ENCODE data around the gene SLCO3A1.

The SLCO3A1 gene

DNA sequence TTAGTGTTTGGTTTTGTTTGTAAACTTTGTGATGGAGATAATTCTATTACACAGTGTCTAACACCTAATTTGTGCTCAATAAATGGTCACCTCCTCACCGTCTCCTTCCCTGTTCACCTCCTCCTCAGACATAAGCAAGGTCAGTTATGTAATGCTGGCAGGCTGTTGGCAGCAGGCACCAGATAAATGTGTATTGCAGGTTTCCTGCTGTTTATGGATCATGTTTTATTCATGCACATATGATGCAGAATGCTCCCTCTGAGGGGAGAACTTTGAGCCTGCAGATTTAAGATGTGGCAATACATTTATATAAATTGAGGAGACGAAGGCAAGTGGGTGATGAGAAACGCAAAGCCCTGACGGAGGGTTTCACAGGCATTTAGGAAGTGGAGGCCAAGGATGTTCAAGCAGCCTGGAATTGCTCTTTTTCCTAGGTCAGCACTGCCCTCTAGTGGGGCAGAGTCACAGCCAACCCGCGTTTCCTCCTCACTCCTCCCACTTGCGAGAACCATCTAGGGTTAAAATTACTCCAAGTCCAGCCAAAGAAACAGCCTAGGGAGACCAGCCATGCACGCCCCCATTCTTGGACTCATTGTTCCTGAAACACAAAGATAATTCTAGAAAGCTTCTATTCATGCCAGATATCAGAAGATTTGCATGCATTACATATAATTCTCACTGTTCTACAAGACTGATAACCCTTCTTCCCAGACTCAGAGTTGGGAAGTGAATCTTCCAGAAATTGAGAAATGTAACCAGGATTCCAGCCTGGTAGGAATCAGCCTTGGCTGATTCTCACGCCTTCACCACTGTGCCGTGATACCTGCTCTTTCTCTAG, 228.7 kb downstream of the SLCO3A1 start:
- Histone ChIP-seq H3K27me3 (ENCODE audit: control insufficient read depth in 5 of 5, insufficient read depth in 4 of 5, low read length in 5 of 5) (no peaks in the 10 kb centered on the region), H3K9ac (ENCODE audit: low read length in 5 of 5) (no peak overlapping the region), H3K4me1 (ENCODE audit: control insufficient read depth in 5 of 5, insufficient read depth in 5 of 5, low read length in 5 of 5) (peaks cover 0 to 11% (median 7%) of the 10 kb centered on the region in 5 donors), H3K36me3 (ENCODE audit: control insufficient read depth in 5 of 5, insufficient read depth in 5 of 5, low read length in 5 of 5) (no peaks in the 10 kb centered on the region), H3K9me3 (ENCODE audit: control insufficient read depth in 5 of 5, low read length in 5 of 5) (no peaks in the 10 kb centered on the region), H3K4me3 (ENCODE audit: low read depth in 1 of 5, low read length in 5 of 5) (no peak overlapping the region), H3K27ac (ENCODE audit: low read depth, low read length) (no peak overlapping the region)

DNA sequence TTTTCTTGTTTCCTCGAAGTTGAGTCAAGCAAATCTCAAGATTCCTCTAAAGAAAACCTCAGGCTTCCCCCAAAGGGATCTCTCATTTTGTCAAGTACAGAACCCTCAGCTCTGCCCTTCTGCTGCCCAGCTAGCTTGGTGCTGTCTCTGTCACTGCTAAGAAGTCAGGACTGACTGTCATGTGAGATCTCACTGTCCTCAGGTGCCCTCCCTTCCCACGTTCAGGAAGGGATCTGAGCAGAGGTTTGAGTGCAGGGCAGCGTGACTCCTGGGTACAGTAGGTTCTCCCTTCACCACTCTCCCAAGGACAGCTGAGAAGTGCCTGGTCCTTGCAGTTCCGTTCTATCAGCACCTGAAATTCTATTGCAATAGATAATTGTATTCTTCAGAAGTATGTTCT, 229.7 kb downstream of the SLCO3A1 start:
- H3K9ac ChIP-seq (ENCODE audit: low read length in 5 of 5), result no peak overlapping the region
- no peak overlapping the region for H3K4me3 ChIP-seq (ENCODE audit: low read depth in 1 of 5, low read length in 5 of 5)
- no peaks in the 10 kb centered on the region for H3K27me3 ChIP-seq (ENCODE audit: control insufficient read depth in 5 of 5, insufficient read depth in 4 of 5, low read length in 5 of 5)
- H3K36me3 ChIP-seq (ENCODE audit: control insufficient read depth in 5 of 5, insufficient read depth in 5 of 5, low read length in 5 of 5), result no peaks in the 10 kb centered on the region
- H3K27ac ChIP-seq (ENCODE audit: low read depth, low read length), result no peak overlapping the region
- H3K4me1 ChIP-seq (ENCODE audit: control insufficient read depth in 5 of 5, insufficient read depth in 5 of 5, low read length in 5 of 5), result peaks cover 0 to 10% (median 7%) of the 10 kb centered on the region in 5 donors
- no peaks in the 10 kb centered on the region for H3K9me3 ChIP-seq (ENCODE audit: control insufficient read depth in 5 of 5, low read length in 5 of 5)

DNA sequence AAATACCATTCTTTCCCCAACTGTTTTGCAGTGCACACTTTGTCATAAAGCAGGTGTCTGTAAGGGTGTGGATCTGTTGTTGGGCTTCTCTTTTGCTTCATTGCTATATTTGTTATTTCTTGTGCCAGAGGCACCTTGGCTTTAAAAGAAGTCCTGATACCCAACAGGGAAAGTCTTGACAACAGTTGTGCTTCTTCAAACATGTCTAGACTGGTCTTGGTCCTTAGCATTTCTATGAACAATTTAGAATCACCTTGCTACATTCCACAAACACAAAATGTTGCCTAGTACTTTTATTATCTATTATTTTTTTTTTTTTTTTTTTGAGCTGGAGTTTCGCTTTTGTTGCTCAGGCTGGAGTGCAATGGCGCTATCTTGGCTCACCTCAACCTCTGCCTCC, 233.7 kb downstream of the SLCO3A1 start:
- no peak overlapping the region for H3K27ac ChIP-seq (ENCODE audit: low read depth, low read length)

DNA sequence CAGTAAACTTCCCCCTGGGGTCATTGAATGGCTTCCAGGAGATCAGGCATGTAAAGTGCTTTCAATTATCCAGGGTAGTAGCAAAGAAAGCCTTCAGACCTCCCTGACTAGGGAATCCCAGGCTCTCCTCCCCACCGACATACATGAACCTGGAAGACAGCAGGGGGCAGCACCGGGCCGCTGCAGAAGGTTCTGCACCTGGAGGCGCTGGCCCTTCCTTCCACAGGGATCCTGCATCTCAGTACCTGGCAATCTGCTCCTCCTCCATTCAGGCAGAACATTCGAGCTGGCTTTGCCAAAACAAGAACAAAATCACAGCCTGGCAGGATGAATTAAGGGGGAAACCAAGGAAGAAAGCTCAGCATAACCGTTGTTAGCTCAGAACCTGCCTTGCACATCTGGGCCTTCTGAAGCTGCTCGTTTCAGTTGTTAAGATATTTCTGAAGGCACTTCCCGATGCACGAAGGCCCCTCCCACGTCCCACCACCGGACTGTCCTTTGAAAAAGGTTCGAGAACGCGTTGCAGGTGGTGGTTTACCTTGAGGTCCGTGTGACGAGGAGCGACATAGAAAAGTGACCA, 237.7 kb downstream of the SLCO3A1 start:
- Histone ChIP-seq H3K27ac (ENCODE audit: low read depth, low read length) (no peak overlapping the region), H3K4me1 (ENCODE audit: control insufficient read depth in 5 of 5, insufficient read depth in 5 of 5, low read length in 5 of 5) (peaks cover 0 to 13% (median 0%) of the 10 kb centered on the region in 5 donors), H3K27me3 (ENCODE audit: control insufficient read depth in 5 of 5, insufficient read depth in 4 of 5, low read length in 5 of 5) (no peaks in the 10 kb centered on the region), H3K4me3 (ENCODE audit: low read depth in 1 of 5, low read length in 5 of 5) (no peak overlapping the region), H3K9me3 (ENCODE audit: control insufficient read depth in 5 of 5, low read length in 5 of 5) (no peaks in the 10 kb centered on the region), H3K36me3 (ENCODE audit: control insufficient read depth in 5 of 5, insufficient read depth in 5 of 5, low read length in 5 of 5) (peaks cover 0 to 10% (median 5%) of the 10 kb centered on the region in 5 donors), H3K9ac (ENCODE audit: low read length in 5 of 5) (no peak overlapping the region)

More for the DNA sequence above, 233.7 kb downstream of the SLCO3A1 start:
- Histone ChIP-seq H3K4me3 (ENCODE audit: low read depth in 1 of 5, low read length in 5 of 5) (no peak overlapping the region), H3K9me3 (ENCODE audit: control insufficient read depth in 5 of 5, low read length in 5 of 5) (no peaks in the 10 kb centered on the region), H3K9ac (ENCODE audit: low read length in 5 of 5) (no peak overlapping the region), H3K4me1 (ENCODE audit: control insufficient read depth in 5 of 5, insufficient read depth in 5 of 5, low read length in 5 of 5) (peaks cover 0 to 10% (median 4%) of the 10 kb centered on the region in 5 donors), H3K27me3 (ENCODE audit: control insufficient read depth in 5 of 5, insufficient read depth in 4 of 5, low read length in 5 of 5) (no peaks in the 10 kb centered on the region), H3K36me3 (ENCODE audit: control insufficient read depth in 5 of 5, insufficient read depth in 5 of 5, low read length in 5 of 5) (no peaks in the 10 kb centered on the region)

DNA sequence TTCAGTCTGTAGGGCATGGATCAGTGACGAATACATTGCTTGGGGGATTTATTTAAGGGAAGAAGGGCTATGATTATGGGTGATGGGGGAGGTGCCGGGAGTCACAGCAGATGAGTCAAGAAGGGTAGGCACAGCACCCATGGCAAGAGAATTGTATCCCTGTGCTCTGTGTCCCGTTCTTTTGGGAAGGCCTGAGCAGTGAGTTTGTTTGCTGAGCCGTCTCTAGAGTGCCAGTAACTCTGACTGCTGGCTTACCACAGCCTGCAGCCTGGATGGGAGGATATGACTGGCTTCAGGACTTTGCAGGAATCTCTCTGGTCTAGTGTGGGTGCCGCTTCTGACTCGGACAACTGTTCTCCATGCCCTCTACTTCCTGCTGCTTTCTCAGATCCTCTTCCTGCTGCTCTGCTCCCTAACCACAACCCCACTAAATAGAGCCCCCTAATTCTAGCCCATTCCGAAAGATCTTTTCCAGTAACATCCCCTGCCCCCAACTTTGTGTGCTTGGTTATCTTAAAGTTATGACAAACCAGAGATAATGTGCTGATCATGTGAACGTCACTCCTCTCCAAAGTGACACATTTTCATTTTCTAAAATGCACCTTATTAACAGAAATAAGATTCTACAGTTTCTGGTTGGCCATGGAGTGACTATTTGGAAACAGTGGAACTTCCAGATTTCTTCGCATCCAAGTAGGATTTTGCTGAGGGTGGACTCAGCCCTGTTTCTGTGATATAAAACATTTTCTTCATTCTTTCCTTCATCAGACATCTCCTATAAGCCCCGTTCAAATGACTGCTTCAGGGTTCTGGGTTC, 239.0 kb downstream of the SLCO3A1 start:
- no peak overlapping the region for H3K9ac ChIP-seq (ENCODE audit: low read length in 5 of 5)
- H3K27ac ChIP-seq (ENCODE audit: low read depth, low read length), result no peak overlapping the region
- H3K27me3 ChIP-seq (ENCODE audit: control insufficient read depth in 5 of 5, insufficient read depth in 4 of 5, low read length in 5 of 5), result peaks cover 0 to 3% (median 0%) of the 10 kb centered on the region in 5 donors
- H3K4me1 ChIP-seq (ENCODE audit: control insufficient read depth in 5 of 5, insufficient read depth in 5 of 5, low read length in 5 of 5), result peaks cover 0 to 13% (median 4%) of the 10 kb centered on the region in 5 donors
- peaks cover 0 to 12% (median 5%) of the 10 kb centered on the region in 5 donors for H3K36me3 ChIP-seq (ENCODE audit: control insufficient read depth in 5 of 5, insufficient read depth in 5 of 5, low read length in 5 of 5)
- H3K9me3 ChIP-seq (ENCODE audit: control insufficient read depth in 5 of 5, low read length in 5 of 5), result no peaks in the 10 kb centered on the region
- no peak overlapping the region for H3K4me3 ChIP-seq (ENCODE audit: low read depth in 1 of 5, low read length in 5 of 5)

DNA sequence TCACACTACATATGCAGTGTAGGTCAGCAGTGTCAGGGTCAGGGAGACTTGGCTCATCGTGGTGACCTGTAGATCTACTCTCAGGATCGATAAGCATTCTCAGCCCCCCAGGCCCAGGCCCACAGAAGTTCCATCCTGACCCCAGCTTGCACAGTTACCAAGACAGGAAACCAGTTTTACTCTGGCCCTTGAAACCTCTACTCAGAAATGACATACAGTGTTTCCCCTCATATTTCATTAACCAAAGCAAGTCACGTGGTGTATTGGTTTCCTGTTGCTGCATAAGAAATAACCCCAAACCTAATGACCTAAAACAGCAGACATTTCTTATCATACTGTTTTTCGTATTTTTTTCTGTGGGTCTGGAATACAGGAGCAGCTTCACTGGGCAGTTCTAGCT, 242.2 kb downstream of the SLCO3A1 start:
- H3K27me3 ChIP-seq (ENCODE audit: control insufficient read depth in 5 of 5, insufficient read depth in 4 of 5, low read length in 5 of 5), result peaks cover 0 to 3% (median 0%) of the 10 kb centered on the region in 5 donors
- H3K4me3 ChIP-seq (ENCODE audit: low read depth in 1 of 5, low read length in 5 of 5), result no peak overlapping the region
- H3K27ac ChIP-seq (ENCODE audit: low read depth, low read length), result no peak overlapping the region
- H3K9ac ChIP-seq (ENCODE audit: low read length in 5 of 5), result no peak overlapping the region
- H3K36me3 ChIP-seq (ENCODE audit: control insufficient read depth in 5 of 5, insufficient read depth in 5 of 5, low read length in 5 of 5), result peaks cover 0 to 12% (median 5%) of the 10 kb centered on the region in 5 donors
- peaks cover 0 to 13% (median 4%) of the 10 kb centered on the region in 5 donors for H3K4me1 ChIP-seq (ENCODE audit: control insufficient read depth in 5 of 5, insufficient read depth in 5 of 5, low read length in 5 of 5)
- H3K9me3 ChIP-seq (ENCODE audit: control insufficient read depth in 5 of 5, low read length in 5 of 5), result no peaks in the 10 kb centered on the region

DNA sequence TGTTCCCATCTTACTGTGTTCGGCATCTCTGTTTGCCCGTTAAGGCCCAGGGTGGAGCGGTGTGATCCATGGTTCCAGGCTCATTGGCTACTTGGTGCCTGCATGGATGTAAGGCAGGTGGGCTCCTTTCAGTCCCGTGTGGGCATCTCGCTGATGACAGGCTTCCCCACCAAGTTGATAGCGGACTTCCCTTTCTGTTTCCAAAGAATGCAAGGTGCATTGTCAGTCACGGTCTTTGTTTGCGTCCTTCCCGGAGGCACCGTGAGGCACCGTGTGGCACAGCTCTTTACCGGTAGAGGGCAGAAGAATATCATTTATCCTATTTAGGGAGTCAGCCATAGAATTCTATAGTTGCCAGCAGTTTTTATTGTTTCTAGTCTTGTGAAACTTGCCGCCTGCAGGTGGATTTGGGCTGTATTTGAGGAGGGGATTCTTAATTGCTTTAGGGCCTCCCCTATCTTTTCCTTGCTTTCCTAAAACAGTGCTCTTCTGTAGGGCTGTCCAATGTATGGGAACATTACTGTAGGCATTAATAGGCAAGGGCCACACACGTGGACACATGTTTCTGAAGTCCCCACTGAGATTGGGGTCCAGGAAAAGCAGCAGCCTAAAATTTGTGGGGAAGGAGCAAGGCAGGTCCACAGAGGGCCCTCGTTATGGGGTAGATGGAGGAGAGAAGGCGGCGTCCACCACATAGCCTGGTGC, 244.1 kb downstream of the SLCO3A1 start:
- Histone ChIP-seq H3K4me3 (ENCODE audit: low read depth in 1 of 5, low read length in 5 of 5) (no peak overlapping the region), H3K27me3 (ENCODE audit: control insufficient read depth in 5 of 5, insufficient read depth in 4 of 5, low read length in 5 of 5) (peaks cover 0 to 3% (median 0%) of the 10 kb centered on the region in 5 donors), H3K9ac (ENCODE audit: low read length in 5 of 5) (no peak overlapping the region)

DNA sequence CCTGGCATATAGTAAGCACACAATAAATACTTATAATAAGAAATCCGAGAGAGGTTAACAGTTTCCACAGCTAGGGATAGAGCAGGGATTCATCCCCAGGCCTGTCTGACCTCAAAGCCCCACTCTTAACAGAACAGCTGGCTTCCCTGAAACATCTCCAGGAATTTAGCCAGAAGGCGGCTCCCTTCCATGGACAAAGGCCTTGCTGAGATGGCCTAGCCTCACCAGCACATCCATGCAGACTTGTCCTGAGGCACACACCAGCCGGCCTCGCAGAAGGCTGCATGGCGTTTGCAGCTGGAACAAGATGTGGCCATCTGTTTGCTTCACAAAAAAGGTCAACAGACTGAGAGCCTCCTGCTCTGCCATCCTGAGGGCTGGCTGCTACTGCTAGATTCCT, 245.4 kb downstream of the SLCO3A1 start:
- H3K9me3 ChIP-seq (ENCODE audit: control insufficient read depth in 5 of 5, low read length in 5 of 5), result no peaks in the 10 kb centered on the region
- peaks cover 0 to 12% (median 5%) of the 10 kb centered on the region in 5 donors for H3K36me3 ChIP-seq (ENCODE audit: control insufficient read depth in 5 of 5, insufficient read depth in 5 of 5, low read length in 5 of 5)
- H3K27me3 ChIP-seq (ENCODE audit: control insufficient read depth in 5 of 5, insufficient read depth in 4 of 5, low read length in 5 of 5), result peaks cover 0 to 3% (median 0%) of the 10 kb centered on the region in 5 donors
- H3K4me1 ChIP-seq (ENCODE audit: control insufficient read depth in 5 of 5, insufficient read depth in 5 of 5, low read length in 5 of 5), result peaks cover 0 to 6% (median 4%) of the 10 kb centered on the region in 5 donors
- H3K4me3 ChIP-seq (ENCODE audit: low read depth in 1 of 5, low read length in 5 of 5), result no peak overlapping the region
- no peak overlapping the region for H3K27ac ChIP-seq (ENCODE audit: low read depth, low read length)
- no peak overlapping the region for H3K9ac ChIP-seq (ENCODE audit: low read length in 5 of 5)

More for the DNA sequence above, 244.1 kb downstream of the SLCO3A1 start:
- H3K27ac ChIP-seq (ENCODE audit: low read depth, low read length), result no peak overlapping the region
- no peaks in the 10 kb centered on the region for H3K9me3 ChIP-seq (ENCODE audit: control insufficient read depth in 5 of 5, low read length in 5 of 5)
- H3K36me3 ChIP-seq (ENCODE audit: control insufficient read depth in 5 of 5, insufficient read depth in 5 of 5, low read length in 5 of 5), result peaks cover 0 to 12% (median 5%) of the 10 kb centered on the region in 5 donors
- peaks cover 0 to 6% (median 4%) of the 10 kb centered on the region in 5 donors for H3K4me1 ChIP-seq (ENCODE audit: control insufficient read depth in 5 of 5, insufficient read depth in 5 of 5, low read length in 5 of 5)

DNA sequence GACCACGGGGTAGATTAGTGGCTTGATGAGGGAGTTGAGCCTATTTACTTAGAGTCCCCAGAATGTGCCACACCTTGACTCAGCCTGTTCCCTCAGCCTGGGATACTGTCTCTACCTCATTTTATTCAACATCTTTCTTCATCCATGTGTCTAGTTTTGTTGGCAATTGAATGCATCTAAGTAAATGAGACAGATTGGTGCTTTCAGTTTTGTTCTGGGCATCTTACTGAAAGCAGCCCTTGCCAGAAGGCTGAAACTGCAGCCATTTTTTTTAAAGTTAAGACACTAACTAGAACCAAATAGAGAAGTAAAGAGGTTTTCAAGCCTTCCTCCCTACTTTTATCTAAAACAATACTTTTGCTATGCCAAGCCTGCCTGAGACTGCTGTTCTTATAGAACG, 246.8 kb downstream of the SLCO3A1 start:
- no peak overlapping the region for H3K4me3 ChIP-seq (ENCODE audit: low read depth in 1 of 5, low read length in 5 of 5)
- peaks cover 0 to 15% (median 3%) of the 10 kb centered on the region in 5 donors for H3K36me3 ChIP-seq (ENCODE audit: control insufficient read depth in 5 of 5, insufficient read depth in 5 of 5, low read length in 5 of 5)
- peaks cover 0 to 3% (median 0%) of the 10 kb centered on the region in 5 donors for H3K27me3 ChIP-seq (ENCODE audit: control insufficient read depth in 5 of 5, insufficient read depth in 4 of 5, low read length in 5 of 5)
- peaks cover 0 to 5% (median 4%) of the 10 kb centered on the region in 5 donors for H3K4me1 ChIP-seq (ENCODE audit: control insufficient read depth in 5 of 5, insufficient read depth in 5 of 5, low read length in 5 of 5)
- H3K9me3 ChIP-seq (ENCODE audit: control insufficient read depth in 5 of 5, low read length in 5 of 5), result no peaks in the 10 kb centered on the region
- no peak overlapping the region for H3K27ac ChIP-seq (ENCODE audit: low read depth, low read length)
- H3K9ac ChIP-seq (ENCODE audit: low read length in 5 of 5), result no peak overlapping the region
